GM12878 (cell line): ENCODE measurements around the gene TRIM47. TPM values are rescaled to one million over a fixed set of nuclear protein-coding genes. Genes with fewer than 3 reads are reported as not detected.

Experiments
- MXI1 ChIP-seq: fragments of 150-350 bp; IDR thresholded peaks from 2 replicates; pipeline ENCODE4 v1.6.1; 2011; ENCODE audit warnings: low read depth, mild to moderate bottlenecking, inconsistent platforms, low read length, improper control_type of control experiment
- RELB ChIP-seq: fragments of 450-650 bp; IDR thresholded peaks from 2 replicates; pipeline ENCODE4 v1.6.1; 2017; ENCODE audit warnings: low read depth, mild to moderate bottlenecking, moderate library complexity
- polyA plus RNA-seq, 11 experiments: library from polyadenylated mRNA; depleted of rRNA in 4 of 11; unstranded in 6 of 11; stranded (reverse) in 5 of 11; fragments of >200 nt; fragmentation: Nextera tagmentation in 4 of 11; fragmentation: Illumina TruSeq in 1 of 11; extraction: Ambion mirVana in 4 of 11; extraction: Trizol in 1 of 11; gene quantifications; 1 replicate in 1 of 11; 2 replicates in 10 of 11; pipeline versions ENCODE4 v1.2.1 to v1.2.3, GENCODE V29; 2011 to 2016; ENCODE audit warnings: inconsistent platforms in 2 of 11, missing spikeins in 2 of 11, low read depth in 1 of 11
- total RNA-seq, 4 experiments: library from RNA; depleted of rRNA in 3 of 4; stranded (reverse); fragments of >200 nt in 3 of 4; fragmentation: Illumina TruSeq in 1 of 4; extraction: Trizol in 1 of 4; gene quantifications; 2 replicates each; pipeline versions ENCODE4 v1.2.1 to v1.2.3, GENCODE V29; 2013 to 2021
- TF ChIP-seq, protein P1 (sequence below): fragments of 150-350 bp; IDR thresholded peaks from 2 replicates; pipeline ENCODE4 v1.6.1; 2016; ENCODE audit warnings: low read depth, low read length

TRIM47 gene
- total and polyA plus RNA-seq, 10 of the 15 experiments (the other 5 are each of a cell fraction or from before 2014, with no cell fraction given) = 0.35 to 9.7 (median 5.3) TPM

GRCh38 chr17:75824666-75825065, 53.7 kb downstream of the TRIM47 start (continued):
- TF ChIP-seq RELB (no peak), MXI1 (no peak)
- TF ChIP-seq, protein P1, sequence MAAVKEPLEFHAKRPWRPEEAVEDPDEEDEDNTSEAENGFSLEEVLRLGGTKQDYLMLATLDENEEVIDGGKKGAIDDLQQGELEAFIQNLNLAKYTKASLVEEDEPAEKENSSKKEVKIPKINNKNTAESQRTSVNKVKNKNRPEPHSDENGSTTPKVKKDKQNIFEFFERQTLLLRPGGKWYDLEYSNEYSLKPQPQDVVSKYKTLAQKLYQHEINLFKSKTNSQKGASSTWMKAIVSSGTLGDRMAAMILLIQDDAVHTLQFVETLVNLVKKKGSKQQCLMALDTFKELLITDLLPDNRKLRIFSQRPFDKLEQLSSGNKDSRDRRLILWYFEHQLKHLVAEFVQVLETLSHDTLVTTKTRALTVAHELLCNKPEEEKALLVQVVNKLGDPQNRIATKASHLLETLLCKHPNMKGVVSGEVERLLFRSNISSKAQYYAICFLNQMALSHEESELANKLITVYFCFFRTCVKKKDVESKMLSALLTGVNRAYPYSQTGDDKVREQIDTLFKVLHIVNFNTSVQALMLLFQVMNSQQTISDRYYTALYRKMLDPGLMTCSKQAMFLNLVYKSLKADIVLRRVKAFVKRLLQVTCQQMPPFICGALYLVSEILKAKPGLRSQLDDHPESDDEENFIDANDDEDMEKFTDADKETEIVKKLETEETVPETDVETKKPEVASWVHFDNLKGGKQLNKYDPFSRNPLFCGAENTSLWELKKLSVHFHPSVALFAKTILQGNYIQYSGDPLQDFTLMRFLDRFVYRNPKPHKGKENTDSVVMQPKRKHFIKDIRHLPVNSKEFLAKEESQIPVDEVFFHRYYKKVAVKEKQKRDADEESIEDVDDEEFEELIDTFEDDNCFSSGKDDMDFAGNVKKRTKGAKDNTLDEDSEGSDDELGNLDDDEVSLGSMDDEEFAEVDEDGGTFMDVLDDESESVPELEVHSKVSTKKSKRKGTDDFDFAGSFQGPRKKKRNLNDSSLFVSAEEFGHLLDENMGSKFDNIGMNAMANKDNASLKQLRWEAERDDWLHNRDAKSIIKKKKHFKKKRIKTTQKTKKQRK = no peak
- TF ChIP-seq, all 136 proteins: peak for 0

Other genes starting within 250 kb of the TRIM47 start
Only the 7 nearest of the 19 such genes appear.
- gene UNK, start 93.8 kb downstream of the TRIM47 start, total RNA-seq (2014; rRNA removed) = 26.7 and 32.6 TPM in 2 replicates
- 23.8 and 25.9 TPM in 2 replicates for gene UNK, start 93.8 kb downstream of the TRIM47 start, total RNA-seq (2014; rRNA removed; fragmentation: Illumina TruSeq; extraction: Trizol)
- gene UNK, start 93.8 kb downstream of the TRIM47 start, total RNA-seq (2021) = 32.2 and 34.5 TPM in 2 replicates
- gene UNK, start 93.8 kb downstream of the TRIM47 start, polyA plus RNA-seq (2011; rRNA removed) = 30.8 and 33.2 TPM in 2 replicates
- 25.2 and 26.9 TPM in 2 replicates for gene UNK, start 93.8 kb downstream of the TRIM47 start, polyA plus RNA-seq (2014; fragmentation: Illumina TruSeq; extraction: Trizol)
- 10 to 100 TPM in 1 of 2 experiments, 1 to 10 TPM in 1; 8.9 to 11.9 TPM for gene UNK, start 93.8 kb downstream of the TRIM47 start, polyA plus RNA-seq (2014; fragmentation: Nextera tagmentation; extraction: Ambion mirVana)
- gene UNK, start 93.8 kb downstream of the TRIM47 start, polyA plus RNA-seq (2014; rRNA removed) = 29.7 and 31.1 TPM in 2 replicates
- gene UNK, start 93.8 kb downstream of the TRIM47 start, polyA plus RNA-seq (2016; fragmentation: Nextera tagmentation; extraction: Ambion mirVana) = 10 to 100 TPM; 27.6 to 27.8 TPM
- 37.9 and 45.2 TPM in 2 replicates for gene UNC13D, start 34.2 kb downstream of the TRIM47 start, total RNA-seq (2014; rRNA removed)
- 10.0 and 10.3 TPM in 2 replicates for gene UNC13D, start 34.2 kb downstream of the TRIM47 start, total RNA-seq (2014; rRNA removed; fragmentation: Illumina TruSeq; extraction: Trizol)
- 58.6 and 63.9 TPM in 2 replicates for gene UNC13D, start 34.2 kb downstream of the TRIM47 start, total RNA-seq (2021)
- 9.2 and 15.5 TPM in 2 replicates for gene UNC13D, start 34.2 kb downstream of the TRIM47 start, polyA plus RNA-seq (2011; rRNA removed)
- gene UNC13D, start 34.2 kb downstream of the TRIM47 start, polyA plus RNA-seq (2014; fragmentation: Illumina TruSeq; extraction: Trizol) = 4.0 and 14.4 TPM in 2 replicates
- gene UNC13D, start 34.2 kb downstream of the TRIM47 start, polyA plus RNA-seq (2014; fragmentation: Nextera tagmentation; extraction: Ambion mirVana) = 1 to 10 TPM in 1 of 2 experiments, under 1 TPM in 1; 0.32 to 1.6 TPM
- gene UNC13D, start 34.2 kb downstream of the TRIM47 start, polyA plus RNA-seq (2014; rRNA removed) = 37.1 and 46.0 TPM in 2 replicates
- gene UNC13D, start 34.2 kb downstream of the TRIM47 start, polyA plus RNA-seq (2016; fragmentation: Nextera tagmentation; extraction: Ambion mirVana) = 10 to 100 TPM; 34.9 to 37.4 TPM
- gene WBP2, start 23.2 kb downstream of the TRIM47 start, total RNA-seq (2014; rRNA removed) = 26.0 and 28.4 TPM in 2 replicates
- 11.8 and 12.1 TPM in 2 replicates for gene WBP2, start 23.2 kb downstream of the TRIM47 start, total RNA-seq (2014; rRNA removed; fragmentation: Illumina TruSeq; extraction: Trizol)
- gene WBP2, start 23.2 kb downstream of the TRIM47 start, total RNA-seq (2021) = 53.9 and 56.4 TPM in 2 replicates
- gene WBP2, start 23.2 kb downstream of the TRIM47 start, polyA plus RNA-seq (2011; rRNA removed) = 12.7 and 18.6 TPM in 2 replicates
- gene WBP2, start 23.2 kb downstream of the TRIM47 start, polyA plus RNA-seq (2014; fragmentation: Illumina TruSeq; extraction: Trizol) = 40.8 and 53.4 TPM in 2 replicates
- gene WBP2, start 23.2 kb downstream of the TRIM47 start, polyA plus RNA-seq (2014; fragmentation: Nextera tagmentation; extraction: Ambion mirVana) = 1 to 10 TPM; 1.5 to 3.0 TPM
- 26.6 and 30.9 TPM in 2 replicates for gene WBP2, start 23.2 kb downstream of the TRIM47 start, polyA plus RNA-seq (2014; rRNA removed)
- gene WBP2, start 23.2 kb downstream of the TRIM47 start, polyA plus RNA-seq (2016; fragmentation: Nextera tagmentation; extraction: Ambion mirVana) = 10 to 100 TPM; 49.8 to 57.3 TPM
- gene TRIM65, start 18.4 kb upstream of the TRIM47 start, total RNA-seq (2014; rRNA removed) = 21.0 and 26.0 TPM in 2 replicates
- 10.1 and 11.6 TPM in 2 replicates for gene TRIM65, start 18.4 kb upstream of the TRIM47 start, total RNA-seq (2014; rRNA removed; fragmentation: Illumina TruSeq; extraction: Trizol)
- gene TRIM65, start 18.4 kb upstream of the TRIM47 start, total RNA-seq (2021) = 21.8 and 23.0 TPM in 2 replicates
- 3.9 and 6.0 TPM in 2 replicates for gene TRIM65, start 18.4 kb upstream of the TRIM47 start, polyA plus RNA-seq (2011; rRNA removed)
- gene TRIM65, start 18.4 kb upstream of the TRIM47 start, polyA plus RNA-seq (2014; fragmentation: Illumina TruSeq; extraction: Trizol) = 7.2 and 10.0 TPM in 2 replicates
- 1 to 10 TPM; 1.4 to 3.8 TPM for gene TRIM65, start 18.4 kb upstream of the TRIM47 start, polyA plus RNA-seq (2014; fragmentation: Nextera tagmentation; extraction: Ambion mirVana)
- 18.8 and 19.5 TPM in 2 replicates for gene TRIM65, start 18.4 kb upstream of the TRIM47 start, polyA plus RNA-seq (2014; rRNA removed)
- gene TRIM65, start 18.4 kb upstream of the TRIM47 start, polyA plus RNA-seq (2016; fragmentation: Nextera tagmentation; extraction: Ambion mirVana) = 10 to 100 TPM in 1 of 2 experiments, 1 to 10 TPM in 1; 3.2 to 16.2 TPM
- gene MRPL38, start 26.3 kb upstream of the TRIM47 start, total RNA-seq (2014; rRNA removed) = 39.3 and 43.8 TPM in 2 replicates
- gene MRPL38, start 26.3 kb upstream of the TRIM47 start, total RNA-seq (2014; rRNA removed; fragmentation: Illumina TruSeq; extraction: Trizol) = 49.3 and 52.1 TPM in 2 replicates
- 145 and 161 TPM in 2 replicates for gene MRPL38, start 26.3 kb upstream of the TRIM47 start, total RNA-seq (2021)
- gene MRPL38, start 26.3 kb upstream of the TRIM47 start, polyA plus RNA-seq (2011; rRNA removed) = 21.8 and 54.1 TPM in 2 replicates
- gene MRPL38, start 26.3 kb upstream of the TRIM47 start, polyA plus RNA-seq (2014; fragmentation: Illumina TruSeq; extraction: Trizol) = 13.1 and 44.1 TPM in 2 replicates
- gene MRPL38, start 26.3 kb upstream of the TRIM47 start, polyA plus RNA-seq (2014; fragmentation: Nextera tagmentation; extraction: Ambion mirVana) = 10 to 100 TPM in 1 of 2 experiments, 1 to 10 TPM in 1; 6.6 to 20.1 TPM
- 76.9 and 84.1 TPM in 2 replicates for gene MRPL38, start 26.3 kb upstream of the TRIM47 start, polyA plus RNA-seq (2014; rRNA removed)
- gene MRPL38, start 26.3 kb upstream of the TRIM47 start, polyA plus RNA-seq (2016; fragmentation: Nextera tagmentation; extraction: Ambion mirVana) = 100 to 1,000 TPM; 204 to 205 TPM
- gene FBF1, start 62.5 kb upstream of the TRIM47 start, total RNA-seq (2014; rRNA removed) = 11.2 and 13.3 TPM in 2 replicates
- gene FBF1, start 62.5 kb upstream of the TRIM47 start, total RNA-seq (2014; rRNA removed; fragmentation: Illumina TruSeq; extraction: Trizol) = 5.8 and 6.5 TPM in 2 replicates
- 10.4 and 11.3 TPM in 2 replicates for gene FBF1, start 62.5 kb upstream of the TRIM47 start, total RNA-seq (2021)
- 0.88 and 2.2 TPM in 2 replicates for gene FBF1, start 62.5 kb upstream of the TRIM47 start, polyA plus RNA-seq (2011; rRNA removed)
- gene FBF1, start 62.5 kb upstream of the TRIM47 start, polyA plus RNA-seq (2014; fragmentation: Illumina TruSeq; extraction: Trizol) = 1.2 and 4.2 TPM in 2 replicates
- under 1 TPM; 0.29 to 0.35 TPM for gene FBF1, start 62.5 kb upstream of the TRIM47 start, polyA plus RNA-seq (2014; fragmentation: Nextera tagmentation; extraction: Ambion mirVana)
- gene FBF1, start 62.5 kb upstream of the TRIM47 start, polyA plus RNA-seq (2014; rRNA removed) = 10.1 and 10.7 TPM in 2 replicates
- gene FBF1, start 62.5 kb upstream of the TRIM47 start, polyA plus RNA-seq (2016; fragmentation: Nextera tagmentation; extraction: Ambion mirVana) = 10 to 100 TPM in 1 of 2 experiments, 1 to 10 TPM in 1; 8.1 to 15.0 TPM
- 20.8 and 25.1 TPM in 2 replicates for gene ACOX1, start 100.6 kb upstream of the TRIM47 start, total RNA-seq (2014; rRNA removed)
- gene ACOX1, start 100.6 kb upstream of the TRIM47 start, total RNA-seq (2014; rRNA removed; fragmentation: Illumina TruSeq; extraction: Trizol) = 19.9 and 21.0 TPM in 2 replicates
- gene ACOX1, start 100.6 kb upstream of the TRIM47 start, total RNA-seq (2021) = 26.2 and 26.7 TPM in 2 replicates
- 20.9 and 24.8 TPM in 2 replicates for gene ACOX1, start 100.6 kb upstream of the TRIM47 start, polyA plus RNA-seq (2011; rRNA removed)
- gene ACOX1, start 100.6 kb upstream of the TRIM47 start, polyA plus RNA-seq (2014; fragmentation: Illumina TruSeq; extraction: Trizol) = 13.3 and 16.4 TPM in 2 replicates
- 10 to 100 TPM in 1 of 2 experiments, 1 to 10 TPM in 1; 6.5 to 12.3 TPM for gene ACOX1, start 100.6 kb upstream of the TRIM47 start, polyA plus RNA-seq (2014; fragmentation: Nextera tagmentation; extraction: Ambion mirVana)
- gene ACOX1, start 100.6 kb upstream of the TRIM47 start, polyA plus RNA-seq (2014; rRNA removed) = 12.1 and 14.2 TPM in 2 replicates
- 10 to 100 TPM; 22.2 to 22.7 TPM for gene ACOX1, start 100.6 kb upstream of the TRIM47 start, polyA plus RNA-seq (2016; fragmentation: Nextera tagmentation; extraction: Ambion mirVana)